DOHH2 (cell line): ENCODE results near the gene RAB37.

ENCODE experiments used
- H3F3A ChIP-seq: fragments of 200-600 bp; sonication (generic), shearing (Covaris generic); 2 replicates; pipeline ENCODE4 v1.6.0; 2016; ENCODE audit warnings: antibody characterized with exemption, mild to moderate bottlenecking; ENCODE audit not compliant: control insufficient read depth, insufficient read depth
- H3K27ac ChIP-seq: fragments of 200-600 bp; sonication (generic); 2 replicates; pipeline ENCODE4 v1.5.1; 2014; ENCODE audit warnings: low read depth, mild to moderate bottlenecking, low read length, moderate library complexity
- H3K27me3 ChIP-seq: fragments of 200-600 bp; sonication (generic); 2 replicates; pipeline ENCODE4 v1.6.1; 2014; ENCODE audit warnings: mild to moderate bottlenecking, low read length, mixed read lengths; ENCODE audit not compliant: control insufficient read depth
- H3K36me3 ChIP-seq: fragments of 200-600 bp; sonication (generic); 2 replicates; pipeline ENCODE4 v1.6.1; 2014; ENCODE audit warnings: mild to moderate bottlenecking, low read length, moderate library complexity, mixed read lengths; ENCODE audit not compliant: control insufficient read depth
- H3K4me1 ChIP-seq: fragments of 200-600 bp; sonication (generic); 2 replicates; pipeline ENCODE4 v1.6.1; 2014; ENCODE audit warnings: mild to moderate bottlenecking, low read length, mixed read lengths; ENCODE audit not compliant: control insufficient read depth
- H3K4me2 ChIP-seq: fragments of 200-600 bp; sonication (generic); 2 replicates; pipeline ENCODE4 v1.6.0; 2014; ENCODE audit warnings: mild to moderate bottlenecking, low read length, moderate library complexity
- H3K4me3 ChIP-seq: fragments of 200-600 bp; sonication (generic); 2 replicates; pipeline ENCODE4 v1.5.1; 2014; ENCODE audit warnings: mild to moderate bottlenecking, low read length, mixed read lengths
- H3K79me2 ChIP-seq: fragments of 200-600 bp; sonication (generic); 2 replicates; pipeline ENCODE4 v1.6.1; 2014; ENCODE audit warnings: mild to moderate bottlenecking, low read length, mixed read lengths; ENCODE audit not compliant: control insufficient read depth
- H3K9me2 ChIP-seq: fragments of 200-600 bp; sonication (generic); replicated peaks from 2 replicates; pipeline ENCODE4 v1.6.1; 2014; ENCODE audit warnings: mild to moderate bottlenecking, low read length, mixed read lengths; ENCODE audit not compliant: control insufficient read depth
- H3K9me3 ChIP-seq: fragments of 200-600 bp; sonication (generic); 2 replicates; pipeline ENCODE4 v1.6.1; 2014; ENCODE audit warnings: antibody characterized with exemption, low read length, mixed read lengths; ENCODE audit not compliant: control insufficient read depth, insufficient read depth
- H4K20me1 ChIP-seq: fragments of 200-600 bp; sonication (generic); 2 replicates; pipeline ENCODE4 v1.6.0; 2014; ENCODE audit warnings: low read depth, mild to moderate bottlenecking, antibody characterized with exemption, low read length, moderate library complexity; ENCODE audit not compliant: control insufficient read depth, insufficient read depth
- CTCF ChIP-seq: fragments of 200-600 bp; sonication (generic); IDR thresholded peaks from one replicate; pipeline ENCODE4 v1.5.1; 2014; ENCODE audit warnings: antibody characterized with exemption, mild to moderate bottlenecking, low read depth, low read length; ENCODE audit not compliant: poor library complexity, severe bottlenecking
- EZH2phosphoT487 ChIP-seq: fragments of 200-600 bp; sonication (generic); IDR thresholded peaks from 2 replicates; pipeline ENCODE4 v1.6.1; 2017; ENCODE audit warnings: borderline replicate concordance, mild to moderate bottlenecking, antibody characterized with exemption, low read length, moderate library complexity, mixed read lengths

RAB37 gene

GRCh38 chr17:74752415-74752814, 15.4 kb downstream of the RAB37 start:
- TF ChIP-seq CTCF (no peak), EZH2phosphoT487 (no peak)
- no peak overlapping the region for H3K27ac ChIP-seq
- no peaks in the 10 kb centered on the region for H3K27me3 ChIP-seq
- H3K4me3 ChIP-seq = no peak overlapping the region
- peaks cover 28% of the 10 kb centered on the region for H3K4me1 ChIP-seq
- no peaks in the 10 kb centered on the region for H3K9me2 ChIP-seq
- H3K4me2 ChIP-seq = no peak overlapping the region
- H3K36me3 ChIP-seq = peaks cover 6% of the 10 kb centered on the region
- H3K79me2 ChIP-seq = peaks cover 69% of the 10 kb centered on the region
- no peaks in the 10 kb centered on the region for H3K9me3 ChIP-seq
- H3F3A ChIP-seq = no peaks in the 10 kb centered on the region
- peaks cover 27% of the 10 kb centered on the region for H4K20me1 ChIP-seq

DNA sequence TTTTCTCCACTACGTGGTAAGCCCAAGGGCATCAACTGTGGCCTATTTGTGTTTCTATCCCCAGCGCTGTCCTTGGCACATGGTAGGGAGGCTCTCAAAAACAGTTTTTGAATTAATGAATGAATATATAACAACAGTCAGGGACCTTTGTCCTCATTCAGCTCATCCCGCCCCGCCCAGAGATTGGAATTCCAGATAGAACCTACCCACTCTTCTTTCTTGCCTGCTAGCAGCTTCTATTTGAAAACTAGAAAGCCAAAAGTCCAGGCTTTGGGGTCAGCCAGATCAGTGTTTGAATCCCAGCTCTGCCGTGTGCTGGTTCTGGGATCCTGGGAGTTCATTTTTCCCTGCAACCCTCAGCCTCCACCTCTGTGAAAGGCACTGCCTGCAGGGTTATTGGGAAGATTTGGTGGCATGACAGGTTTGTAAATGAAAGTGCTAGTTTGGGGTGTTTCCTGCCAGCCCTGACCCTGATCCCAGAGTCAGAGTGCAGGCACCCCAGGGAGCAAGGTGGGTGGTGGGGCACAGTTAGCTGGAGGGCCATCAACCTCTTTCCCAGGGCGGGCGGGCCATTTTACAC, 15.9 kb downstream of the RAB37 start:
- H4K20me1 ChIP-seq = peaks cover 29% of the 10 kb centered on the region
- peaks cover 28% of the 10 kb centered on the region for H3K4me1 ChIP-seq
- no peaks in the 10 kb centered on the region for H3K27me3 ChIP-seq
- peaks cover 6% of the 10 kb centered on the region for H3K36me3 ChIP-seq
- no peak overlapping the region for H3K4me2 ChIP-seq
- H3K79me2 ChIP-seq = peaks cover 74% of the 10 kb centered on the region
- no peaks in the 10 kb centered on the region for H3K9me2 ChIP-seq
- H3F3A ChIP-seq = no peaks in the 10 kb centered on the region
- no peaks in the 10 kb centered on the region for H3K9me3 ChIP-seq
- H3K27ac ChIP-seq = no peak overlapping the region
- TF ChIP-seq CTCF = no peak
- H3K4me3 ChIP-seq = no peak overlapping the region

DNA sequence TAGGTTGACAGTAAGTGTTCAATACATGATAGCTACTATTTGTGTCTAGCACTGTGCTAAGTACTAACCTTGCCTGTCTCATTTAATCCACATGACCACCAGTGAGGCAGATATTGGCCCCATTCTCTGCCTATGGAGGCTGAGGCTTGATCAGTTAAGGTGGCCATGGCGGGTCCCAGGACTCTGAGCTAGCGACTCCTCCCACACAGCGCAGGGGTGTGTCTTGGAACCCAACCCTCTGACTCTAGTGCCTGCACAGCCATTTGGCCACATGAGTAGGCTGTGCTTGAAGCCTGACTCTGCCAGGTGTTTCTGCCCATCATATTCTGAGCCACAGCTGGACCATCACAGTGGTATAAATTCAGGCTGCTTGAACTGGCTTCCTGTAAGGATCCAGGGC, 17.8 kb downstream of the RAB37 start:
- Histone ChIP-seq H3K27me3 (no peaks in the 10 kb centered on the region), H3K4me3 (no peak overlapping the region), H3K9me2 (no peaks in the 10 kb centered on the region), H3K79me2 (peaks cover 78% of the 10 kb centered on the region), H3F3A (no peaks in the 10 kb centered on the region), H3K27ac (no peak overlapping the region), H3K4me1 (peaks cover 41% of the 10 kb centered on the region), H3K36me3 (peaks cover 4% of the 10 kb centered on the region; the same call in 1 of the 2 replicates), H3K9me3 (no peaks in the 10 kb centered on the region), H3K4me2 (no peak overlapping the region), H4K20me1 (peaks cover 38% of the 10 kb centered on the region)
- TF ChIP-seq EZH2phosphoT487 (no peak), CTCF (no peak)
